HG03039 (cell line): ENCODE results near the gene ATP1B3.
"Not testable (repeated sequence)": the region's sequence is repeated elsewhere in the genome, so short reads cannot be mapped to it uniquely, and the experiment has no call there.

Experiments used
- ATAC-seq: cut with Tn5 transposase; IDR thresholded peaks from one replicate; pipeline ENCODE4 v1.9.1; 2021; ENCODE audit warnings: mild to moderate bottlenecking, moderate library complexity; ENCODE audit not compliant: unreplicated experiment

Gene ATP1B3

GRCh38 chr3:141876381-141876890, at the start of gene ATP1B3:
TSS of gene ATP1B3 (plus strand) at chr3:141876643. CDS start at chr3:141876802, 159 bp downstream.
- peak; percentile 72 for ATAC-seq

- no peak for ATAC-seq
Measured at GRCh38 chr3:141828487-141828886, 48.0 kb upstream of the ATP1B3 start.

DNA sequence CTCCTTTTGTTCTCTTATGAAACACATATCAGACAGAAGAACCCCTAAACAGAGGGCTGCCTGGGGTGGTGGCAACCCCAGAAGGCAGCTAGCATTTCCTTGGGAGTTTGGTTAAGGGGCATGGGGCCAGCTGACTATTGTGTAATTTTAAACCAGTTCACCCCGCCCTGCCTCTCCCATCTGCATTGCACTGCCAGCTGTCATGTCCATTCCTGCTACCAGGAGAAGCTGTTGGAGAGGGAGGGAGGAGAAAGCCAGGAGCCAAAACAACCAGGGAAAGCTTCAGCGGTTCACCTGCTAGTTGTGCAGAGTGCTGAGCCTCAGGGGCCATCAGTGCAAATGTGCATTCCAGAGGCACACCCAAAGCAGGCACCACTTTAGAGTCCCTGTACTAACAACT, 47.6 kb upstream of the ATP1B3 start:
- no peak for ATAC-seq

DNA sequence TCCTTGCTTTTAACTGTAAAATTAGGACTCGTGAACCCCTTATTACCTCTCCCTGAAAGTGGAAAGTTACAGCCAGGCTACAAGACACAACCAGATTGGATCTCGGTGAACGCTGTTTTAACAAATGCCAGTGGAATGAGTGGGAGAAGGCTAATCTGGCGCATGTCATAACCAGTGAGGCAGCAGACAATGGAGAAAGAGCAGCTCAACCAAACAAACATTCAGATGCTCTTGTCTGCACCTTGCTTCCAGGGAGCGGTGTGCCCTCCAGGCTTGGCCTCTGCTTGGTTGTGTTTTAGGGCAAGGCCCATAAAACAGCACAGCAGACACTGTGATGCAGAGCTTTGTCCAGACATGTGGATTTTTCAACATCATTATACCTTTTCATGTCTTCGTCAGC, 45.9 kb upstream of the ATP1B3 start:
- ATAC-seq = no peak

DNA sequence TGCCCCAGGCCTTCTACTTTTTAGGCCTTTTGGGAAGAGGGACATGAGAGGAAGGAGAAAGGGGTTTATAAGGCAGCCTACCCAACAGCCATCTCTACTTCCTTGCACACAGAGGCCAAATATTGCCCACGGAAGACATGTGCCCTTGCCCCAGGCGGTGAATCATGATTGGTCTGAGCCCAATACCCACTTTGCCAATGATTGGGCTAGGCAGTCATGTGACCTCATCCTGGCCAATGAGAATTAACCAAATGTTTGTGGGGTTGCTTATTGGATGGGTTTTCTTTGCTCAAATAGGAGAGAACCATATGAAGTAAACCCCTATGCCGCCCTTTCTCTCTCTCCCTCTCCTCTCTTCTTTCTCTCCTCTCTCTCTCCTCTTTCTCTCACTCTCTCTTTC, 42.2 kb upstream of the ATP1B3 start:
- ATAC-seq = no peak

- no peak for ATAC-seq
Measured at GRCh38 chr3:141835557-141836229, 40.8 kb upstream of the ATP1B3 start.

- no peak for ATAC-seq
Measured at GRCh38 chr3:141839389-141839788, 37.1 kb upstream of the ATP1B3 start.

DNA sequence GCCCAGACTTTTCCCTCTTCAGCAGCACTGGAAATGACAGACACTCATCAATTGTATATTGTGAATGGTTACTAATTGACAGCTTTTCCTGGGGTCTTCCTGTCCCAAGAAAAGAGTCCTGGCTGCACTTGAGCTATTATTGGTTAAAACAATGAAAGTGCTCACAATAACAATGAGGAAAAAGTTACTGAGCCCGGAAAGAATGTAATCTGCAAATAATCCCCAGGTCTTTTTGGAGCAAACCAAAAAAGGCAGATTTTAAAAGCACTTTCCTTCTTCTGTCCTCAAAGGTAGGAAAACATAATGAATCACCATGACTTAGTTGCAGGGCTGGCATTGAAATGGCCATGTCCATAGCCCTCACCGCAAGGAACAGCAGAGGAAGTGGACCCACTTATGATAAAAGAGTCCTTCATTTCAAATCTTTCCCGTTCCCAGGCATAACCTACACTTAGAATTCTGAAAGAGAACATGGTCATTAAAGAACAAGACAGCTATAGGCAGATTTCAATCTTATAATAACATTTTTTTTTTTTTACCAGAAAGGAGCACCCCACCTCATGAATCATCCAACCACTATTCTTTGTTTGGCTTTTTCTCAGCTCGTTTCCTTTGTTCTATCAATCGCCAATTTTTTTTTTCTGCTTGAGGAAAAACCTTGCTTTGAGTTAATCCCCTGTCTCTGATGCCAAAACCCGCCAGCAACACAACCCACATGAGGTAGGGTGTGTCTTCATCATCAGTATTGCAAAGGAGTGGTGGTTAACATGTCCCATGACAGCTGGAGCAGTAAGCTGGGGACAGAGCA, 35.5 kb upstream of the ATP1B3 start:
- no peak for ATAC-seq

GRCh38 chr3:141844108-141844507, 32.3 kb upstream of the ATP1B3 start:
- no peak for ATAC-seq

- ATAC-seq = no peak
Measured at GRCh38 chr3:141844812-141845211, 31.6 kb upstream of the ATP1B3 start.

GRCh38 chr3:141845407-141846049, 30.9 kb upstream of the ATP1B3 start:
- ATAC-seq = no peak

DNA sequence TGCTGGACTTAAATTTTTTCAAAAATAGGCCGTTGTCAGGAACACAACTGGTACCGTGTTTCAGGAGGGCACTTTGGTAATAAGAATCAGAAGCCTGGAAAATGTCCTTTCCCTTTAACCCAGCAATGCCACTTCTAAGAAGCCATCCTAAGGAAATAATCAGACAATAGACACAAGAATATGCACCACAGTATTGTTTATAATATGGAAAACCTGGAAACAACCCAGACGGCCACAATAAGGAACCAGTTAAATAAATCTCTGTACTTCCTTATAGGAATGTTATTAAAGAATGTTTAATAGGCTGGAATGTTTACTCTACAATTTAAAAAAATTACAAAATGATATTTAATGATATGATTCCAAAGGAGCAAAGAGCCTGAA, 30.4 kb upstream of the ATP1B3 start:
- no peak for ATAC-seq

GRCh38 chr3:141848159-141848748, 28.2 kb upstream of the ATP1B3 start:
- ATAC-seq = not testable (repeated sequence)

GRCh38 chr3:141849056-141849815, 27.2 kb upstream of the ATP1B3 start:
- ATAC-seq = no peak

- ATAC-seq = no peak
Measured at GRCh38 chr3:141851411-141851810, 25.0 kb upstream of the ATP1B3 start.

DNA sequence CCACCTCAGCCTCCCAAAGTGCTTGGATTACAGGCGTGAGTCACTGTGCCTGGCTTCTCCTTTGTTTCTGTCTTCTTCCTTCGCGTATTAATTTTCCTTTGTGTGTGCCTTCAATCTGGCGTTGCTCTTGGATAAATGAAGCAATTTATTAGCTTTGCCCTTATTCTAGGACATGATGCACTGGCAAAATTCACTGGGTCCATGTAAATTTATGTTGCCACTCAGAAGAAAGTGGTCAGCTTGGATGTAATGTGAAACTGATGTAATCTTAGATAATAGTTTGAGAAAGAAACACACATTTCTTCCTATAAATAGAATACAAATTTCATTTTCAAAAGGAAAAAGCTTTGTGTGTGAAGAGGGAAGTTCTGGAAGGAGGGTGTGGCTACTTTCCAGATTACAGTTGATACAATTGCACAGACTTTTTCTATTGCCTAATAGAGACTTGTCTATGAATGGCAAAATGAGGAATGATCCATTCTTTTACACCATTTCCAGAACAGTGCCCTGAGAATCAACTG, 23.3 kb upstream of the ATP1B3 start:
- no peak for ATAC-seq

- ATAC-seq = no peak
Measured at GRCh38 chr3:141853629-141854168, 22.7 kb upstream of the ATP1B3 start.

DNA sequence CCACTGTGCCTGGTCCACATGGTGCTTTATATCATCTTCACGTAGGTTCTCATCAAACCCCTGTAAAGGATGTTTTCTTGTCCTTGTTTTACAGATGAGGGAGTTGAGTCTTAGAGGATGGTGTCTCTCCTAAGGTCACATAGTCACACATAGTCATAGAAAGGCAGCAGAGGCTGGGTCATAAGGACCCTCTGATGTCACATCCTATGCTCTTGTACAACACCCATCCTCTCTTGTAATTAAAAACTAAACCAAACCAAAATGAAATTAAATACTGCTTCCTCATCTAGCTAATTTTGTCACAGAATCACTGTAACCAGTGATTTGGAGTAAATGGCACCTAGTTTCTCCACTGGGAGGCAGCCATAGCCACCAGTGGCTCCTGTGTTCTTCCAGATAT, 21.8 kb upstream of the ATP1B3 start:
- ATAC-seq = no peak

- ATAC-seq = no peak
Measured at GRCh38 chr3:141858312-141858711, 18.1 kb upstream of the ATP1B3 start.

DNA sequence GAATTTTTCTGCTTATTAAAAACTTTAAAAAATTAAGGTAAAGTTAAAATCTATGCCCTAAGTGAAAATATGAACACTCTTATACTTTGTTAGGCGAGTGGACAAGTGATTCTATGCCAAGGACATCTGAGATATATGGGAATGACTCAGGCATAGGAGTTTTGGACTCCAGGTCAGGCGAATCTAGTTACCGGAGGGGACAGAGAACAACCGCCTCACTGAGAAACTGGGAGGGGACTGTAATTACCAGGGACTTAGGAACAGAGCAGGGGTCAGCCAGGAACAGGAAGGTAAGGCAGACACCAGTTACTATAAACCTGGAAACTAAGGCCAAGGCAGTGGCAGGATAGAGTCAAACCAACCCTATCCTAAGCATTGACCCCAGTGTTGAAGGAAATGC, 16.8 kb upstream of the ATP1B3 start:
- no peak for ATAC-seq
